GM19025 (cell line): ENCODE data around the gene ZAR1L.
A peak's percentile ranks its signal among the peaks of the same experiment; 100 is the strongest.
"Not testable (repeated sequence)": the region's sequence is repeated elsewhere in the genome, so short reads cannot be mapped to it uniquely, and the experiment has no call there.

ENCODE experiments used
- ATAC-seq: cut with Tn5 transposase; IDR thresholded peaks from one replicate; pipeline ENCODE4 v1.9.1; 2021; ENCODE audit warnings: mild to moderate bottlenecking, low read depth, moderate library complexity; ENCODE audit not compliant: unreplicated experiment

ZAR1L gene, protein sequence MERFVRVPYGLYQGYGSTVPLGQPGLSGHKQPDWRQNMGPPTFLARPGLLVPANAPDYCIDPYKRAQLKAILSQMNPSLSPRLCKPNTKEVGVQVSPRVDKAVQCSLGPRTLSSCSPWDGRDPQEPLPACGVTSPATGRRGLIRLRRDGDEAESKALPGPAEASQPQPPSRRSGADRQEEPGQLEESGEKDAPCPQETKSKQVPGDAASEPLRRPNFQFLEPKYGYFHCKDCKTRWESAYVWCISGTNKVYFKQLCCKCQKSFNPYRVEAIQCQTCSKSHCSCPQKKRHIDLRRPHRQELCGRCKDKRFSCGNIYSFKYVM

DNA sequence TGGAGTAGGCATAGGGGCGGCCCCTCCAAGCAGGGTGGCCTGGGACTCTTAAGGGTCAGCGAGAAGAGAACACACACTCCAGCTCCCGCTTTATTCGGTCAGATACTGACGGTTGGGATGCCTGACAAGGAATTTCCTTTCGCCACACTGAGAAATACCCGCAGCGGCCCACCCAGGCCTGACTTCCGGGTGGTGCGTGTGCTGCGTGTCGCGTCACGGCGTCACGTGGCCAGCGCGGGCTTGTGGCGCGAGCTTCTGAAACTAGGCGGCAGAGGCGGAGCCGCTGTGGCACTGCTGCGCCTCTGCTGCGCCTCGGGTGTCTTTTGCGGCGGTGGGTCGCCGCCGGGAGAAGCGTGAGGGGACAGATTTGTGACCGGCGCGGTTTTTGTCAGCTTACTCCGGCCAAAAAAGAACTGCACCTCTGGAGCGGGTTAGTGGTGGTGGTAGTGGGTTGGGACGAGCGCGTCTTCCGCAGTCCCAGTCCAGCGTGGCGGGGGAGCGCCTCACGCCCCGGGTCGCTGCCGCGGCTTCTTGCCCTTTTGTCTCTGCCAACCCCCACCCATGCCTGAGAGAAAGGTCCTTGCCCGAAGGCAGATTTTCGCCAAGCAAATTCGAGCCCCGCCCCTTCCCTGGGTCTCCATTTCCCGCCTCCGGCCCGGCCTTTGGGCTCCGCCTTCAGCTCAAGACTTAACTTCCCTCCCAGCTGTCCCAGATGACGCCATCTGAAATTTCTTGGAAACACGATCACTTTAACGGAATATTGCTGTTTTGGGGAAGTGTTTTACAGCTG is at the start of gene ZAR1L, which contains the start of gene BRCA2:
Gene ZAR1L, minus strand, starts transcription at position 126 of the 790 bp plus-strand sequence. CDS start 3,438 bp downstream, outside the sequence.
Gene BRCA2, plus strand, starts transcription at position 271 of the 790 bp plus-strand sequence. CDS start 953 bp downstream, outside the sequence.
- ATAC-seq, result peak; percentile 95

DNA sequence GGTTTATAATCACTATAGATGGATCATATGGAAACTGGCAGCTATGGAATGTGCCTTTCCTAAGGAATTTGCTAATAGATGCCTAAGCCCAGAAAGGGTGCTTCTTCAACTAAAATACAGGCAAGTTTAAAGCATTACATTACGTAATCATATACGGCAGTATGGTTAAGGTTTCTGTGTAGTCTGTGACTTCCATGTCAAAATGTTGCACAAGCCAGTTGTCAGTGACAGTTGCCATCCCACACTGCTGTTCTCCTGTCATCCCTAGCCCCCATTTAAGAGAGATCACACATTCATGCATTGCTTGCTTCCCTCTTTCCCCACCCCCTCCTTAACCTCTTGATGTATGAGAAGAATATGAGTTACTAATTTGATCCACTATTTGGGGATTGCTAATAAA is 47.4 kb upstream of the ZAR1L start:
- no peak for ATAC-seq

DNA sequence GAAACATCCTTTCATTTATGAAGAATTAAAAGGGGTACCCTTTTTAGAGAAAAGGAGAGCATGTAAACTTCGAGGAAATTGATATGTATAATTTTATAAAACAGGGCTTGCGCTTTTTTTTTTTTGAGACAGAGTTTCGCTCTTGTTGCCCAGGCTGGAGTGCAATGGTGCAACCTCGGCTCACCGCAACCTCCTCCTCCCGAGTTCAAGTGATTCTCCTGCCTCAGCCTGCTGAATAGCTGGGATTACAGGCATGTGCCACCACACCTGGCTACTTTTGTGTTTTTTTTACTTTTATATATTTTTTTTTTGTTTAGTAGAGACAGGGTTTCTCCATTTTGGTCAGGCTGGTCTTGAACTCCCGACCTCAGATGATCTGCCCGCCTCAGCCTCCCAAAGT is 40.8 kb upstream of the ZAR1L start:
- ATAC-seq, result not testable (repeated sequence)

DNA sequence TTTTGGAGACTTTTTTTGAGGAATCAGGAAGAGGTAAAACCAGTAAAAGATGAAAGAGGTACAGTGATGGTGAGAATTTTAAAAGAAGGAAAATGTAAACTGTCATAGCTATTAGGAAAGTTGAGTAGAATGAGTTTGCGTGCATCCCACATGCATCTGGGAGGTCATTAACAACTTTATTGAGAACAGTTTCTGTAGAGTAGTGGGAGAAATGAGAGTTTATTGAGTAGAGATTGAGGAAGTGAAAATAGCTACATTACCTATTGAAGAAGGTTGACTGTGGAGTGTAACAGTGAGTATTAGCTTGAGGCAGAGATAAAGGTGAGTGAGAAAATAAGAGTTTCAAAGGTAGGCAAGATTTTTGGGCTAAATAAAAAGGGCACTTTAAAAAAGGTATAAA is 38.9 kb upstream of the ZAR1L start:
- ATAC-seq, result no peak

DNA sequence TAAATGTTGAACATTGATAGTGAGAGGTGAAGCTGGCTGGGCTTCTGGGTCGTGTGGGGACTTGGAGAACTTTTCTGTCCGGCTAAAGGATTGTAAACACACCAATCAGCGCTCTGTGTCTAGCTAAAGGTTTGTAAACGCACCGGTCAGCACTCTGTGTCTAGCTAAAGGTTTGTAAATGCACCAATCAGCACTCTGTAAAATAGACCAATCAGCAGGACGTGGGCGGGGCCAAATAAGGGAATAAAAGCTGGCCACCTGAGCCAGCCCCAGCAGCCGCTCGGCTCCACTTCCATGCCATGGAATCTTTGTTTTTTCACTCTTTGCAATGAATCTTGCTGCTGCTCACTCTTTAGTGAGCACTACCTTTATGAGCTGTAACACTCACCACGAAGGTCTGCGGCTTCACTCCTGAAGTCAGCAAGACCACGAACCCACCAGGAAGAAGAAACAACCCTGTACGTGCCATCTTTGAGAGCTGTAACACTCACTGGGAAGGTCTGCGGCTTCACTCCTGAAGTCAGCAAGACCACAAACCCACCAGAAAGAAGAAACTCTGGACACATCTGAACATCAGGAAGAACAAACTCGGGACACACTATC is 35.8 kb upstream of the ZAR1L start:
- ATAC-seq, result not testable (repeated sequence)

DNA sequence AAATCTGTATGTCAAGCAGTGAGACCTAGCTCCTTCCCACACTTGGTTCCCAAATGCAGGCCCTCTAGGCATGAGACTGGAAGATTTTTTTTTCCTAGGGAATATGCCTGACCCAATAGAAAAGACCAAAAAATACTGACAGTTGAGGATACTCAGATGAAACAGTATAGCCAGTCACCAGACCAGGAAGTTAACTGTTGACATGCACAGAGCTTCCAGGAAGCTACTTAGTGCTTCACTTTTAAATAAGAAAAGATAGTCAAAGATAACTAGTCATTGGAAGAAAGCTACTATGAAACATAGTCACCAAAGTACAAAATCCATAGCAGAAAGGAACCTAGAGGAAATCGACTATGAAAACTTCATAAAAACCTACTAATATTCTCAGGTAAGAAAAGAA is 32.5 kb upstream of the ZAR1L start:
- no peak for ATAC-seq

DNA sequence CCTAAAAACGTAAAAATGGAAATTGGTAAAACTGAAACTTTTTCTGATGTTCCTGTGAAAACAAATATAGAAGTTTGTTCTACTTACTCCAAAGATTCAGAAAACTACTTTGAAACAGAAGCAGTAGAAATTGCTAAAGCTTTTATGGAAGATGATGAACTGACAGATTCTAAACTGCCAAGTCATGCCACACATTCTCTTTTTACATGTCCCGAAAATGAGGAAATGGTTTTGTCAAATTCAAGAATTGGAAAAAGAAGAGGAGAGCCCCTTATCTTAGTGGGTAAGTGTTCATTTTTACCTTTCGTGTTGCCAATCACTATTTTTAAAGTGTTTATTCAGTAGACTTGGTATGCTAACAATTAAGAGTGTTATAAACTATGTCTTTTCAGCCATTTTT is 25.8 kb upstream of the ZAR1L start:
- no peak for ATAC-seq

DNA sequence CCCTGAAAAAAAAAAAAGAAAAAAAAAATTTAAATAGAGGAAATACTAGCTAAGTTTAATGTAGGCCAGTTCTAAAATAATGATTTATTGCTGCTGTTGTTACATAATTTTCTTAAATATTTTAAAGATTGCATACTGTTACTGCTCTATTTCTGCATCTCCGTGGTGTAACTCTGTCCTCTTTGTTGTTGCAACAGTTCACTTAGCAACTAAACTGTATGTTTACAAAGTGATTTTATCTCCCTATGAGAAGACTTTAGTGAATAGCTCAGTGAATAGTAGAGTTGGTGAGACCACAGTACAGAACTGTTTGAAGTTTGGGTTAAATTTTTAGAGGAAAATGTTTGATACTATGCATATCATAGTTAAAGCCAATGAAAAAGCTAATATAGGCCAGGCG is 19.5 kb upstream of the ZAR1L start:
- no peak for ATAC-seq

DNA sequence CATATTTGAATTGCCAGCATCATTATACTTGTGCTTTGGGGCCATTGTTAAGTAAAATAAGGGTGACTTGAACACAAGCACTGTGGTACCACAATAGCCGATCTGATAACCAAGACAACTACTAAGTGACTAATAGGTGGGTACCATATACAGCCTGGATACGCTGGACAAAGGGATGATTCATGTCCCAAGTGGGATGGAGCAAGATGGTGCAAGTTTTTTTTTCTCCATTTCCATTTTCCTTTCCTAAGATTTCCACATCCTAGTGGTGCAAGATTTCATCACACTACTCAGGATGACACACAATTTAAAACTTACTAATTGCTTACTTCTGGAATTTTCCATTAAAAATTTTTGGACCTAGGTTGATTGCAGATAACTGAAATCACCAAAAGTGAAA is 15.3 kb upstream of the ZAR1L start:
- ATAC-seq, result no peak

DNA sequence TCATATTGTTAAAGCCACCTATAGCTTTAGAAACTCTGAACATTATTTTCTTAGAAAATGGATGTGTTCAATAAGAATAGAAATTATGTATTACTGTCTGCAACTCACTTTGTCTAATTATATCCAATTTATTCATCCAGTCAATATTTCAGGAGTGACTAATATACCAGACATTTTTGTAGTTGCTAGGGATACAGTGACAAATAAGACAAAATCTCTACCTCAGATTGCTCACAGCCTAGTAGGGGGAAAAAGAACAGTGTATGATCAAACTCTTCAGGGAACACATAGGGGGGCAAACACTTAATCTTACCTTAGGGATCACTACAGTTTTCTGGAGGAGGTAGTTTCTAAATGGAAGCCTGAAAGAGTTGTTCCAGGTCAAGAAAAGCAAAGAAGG is 8.7 kb upstream of the ZAR1L start:
- no peak for ATAC-seq

DNA sequence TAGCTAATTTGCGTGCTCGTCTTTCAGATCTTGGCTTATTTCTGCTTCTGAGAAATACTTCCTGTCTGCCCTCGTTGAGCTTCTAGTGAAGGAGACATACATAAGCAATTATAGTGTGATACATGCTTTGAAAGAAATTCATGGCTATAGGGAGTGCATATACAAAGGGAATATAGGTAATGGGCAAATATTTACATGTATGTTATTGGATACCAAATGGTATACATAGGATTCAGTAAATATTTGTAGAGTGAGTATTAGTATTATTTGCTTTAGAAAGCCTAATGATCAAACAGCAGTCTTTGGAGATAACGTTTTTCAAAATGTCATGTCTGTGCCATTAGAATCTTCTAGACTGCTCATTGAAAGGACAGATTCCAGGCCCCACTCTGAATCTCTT is 5.4 kb upstream of the ZAR1L start:
- ATAC-seq, result no peak

DNA sequence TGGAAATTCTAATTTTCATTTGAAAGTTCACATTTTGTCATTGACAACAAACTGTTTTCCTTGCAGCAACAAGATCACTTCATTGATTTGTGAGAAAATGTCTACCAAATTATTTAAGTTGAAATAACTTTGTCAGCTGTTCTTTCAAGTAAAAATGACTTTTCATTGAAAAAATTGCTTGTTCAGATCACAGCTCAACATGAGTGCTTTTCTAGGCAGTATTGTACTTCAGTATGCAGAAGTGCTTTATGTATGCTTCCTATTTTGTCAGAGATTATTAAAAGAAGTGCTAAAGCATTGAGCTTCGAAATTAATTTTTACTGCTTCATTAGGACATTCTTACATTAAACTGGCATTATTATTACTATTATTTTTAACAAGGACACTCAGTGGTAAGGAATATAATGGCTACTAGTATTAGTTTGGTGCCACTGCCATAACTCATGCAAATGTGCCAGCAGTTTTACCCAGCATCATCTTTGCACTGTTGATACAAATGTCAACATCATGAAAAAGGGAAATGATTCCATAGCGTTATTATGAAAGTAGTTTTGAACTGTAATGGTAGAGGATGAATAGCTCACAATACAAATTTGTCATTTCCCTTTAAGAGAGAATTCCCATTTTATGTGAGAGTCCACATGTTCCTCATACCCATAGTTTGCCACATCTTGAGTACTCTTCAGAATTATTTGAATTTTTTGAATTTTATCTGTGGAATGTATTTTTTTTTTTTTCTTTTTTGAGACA is 2.7 kb upstream of the ZAR1L start:
- ATAC-seq, result no peak

DNA sequence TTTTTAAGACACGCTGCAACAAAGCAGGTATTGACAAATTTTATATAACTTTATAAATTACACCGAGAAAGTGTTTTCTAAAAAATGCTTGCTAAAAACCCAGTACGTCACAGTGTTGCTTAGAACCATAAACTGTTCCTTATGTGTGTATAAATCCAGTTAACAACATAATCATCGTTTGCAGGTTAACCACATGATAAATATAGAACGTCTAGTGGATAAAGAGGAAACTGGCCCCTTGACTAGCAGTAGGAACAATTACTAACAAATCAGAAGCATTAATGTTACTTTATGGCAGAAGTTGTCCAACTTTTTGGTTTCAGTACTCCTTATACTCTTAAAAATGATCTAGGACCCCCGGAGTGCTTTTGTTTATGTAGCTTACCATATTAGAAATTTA is 1.3 kb upstream of the ZAR1L start:
- no peak for ATAC-seq

DNA sequence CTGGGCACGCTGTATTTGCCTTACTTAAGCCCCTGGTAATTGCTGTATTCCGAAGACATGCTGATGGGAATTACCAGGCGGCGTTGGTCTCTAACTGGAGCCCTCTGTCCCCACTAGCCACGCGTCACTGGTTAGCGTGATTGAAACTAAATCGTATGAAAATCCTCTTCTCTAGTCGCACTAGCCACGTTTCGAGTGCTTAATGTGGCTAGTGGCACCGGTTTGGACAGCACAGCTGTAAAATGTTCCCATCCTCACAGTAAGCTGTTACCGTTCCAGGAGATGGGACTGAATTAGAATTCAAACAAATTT is 821 bp upstream of the ZAR1L start:
- peak; percentile 45 for ATAC-seq

DNA sequence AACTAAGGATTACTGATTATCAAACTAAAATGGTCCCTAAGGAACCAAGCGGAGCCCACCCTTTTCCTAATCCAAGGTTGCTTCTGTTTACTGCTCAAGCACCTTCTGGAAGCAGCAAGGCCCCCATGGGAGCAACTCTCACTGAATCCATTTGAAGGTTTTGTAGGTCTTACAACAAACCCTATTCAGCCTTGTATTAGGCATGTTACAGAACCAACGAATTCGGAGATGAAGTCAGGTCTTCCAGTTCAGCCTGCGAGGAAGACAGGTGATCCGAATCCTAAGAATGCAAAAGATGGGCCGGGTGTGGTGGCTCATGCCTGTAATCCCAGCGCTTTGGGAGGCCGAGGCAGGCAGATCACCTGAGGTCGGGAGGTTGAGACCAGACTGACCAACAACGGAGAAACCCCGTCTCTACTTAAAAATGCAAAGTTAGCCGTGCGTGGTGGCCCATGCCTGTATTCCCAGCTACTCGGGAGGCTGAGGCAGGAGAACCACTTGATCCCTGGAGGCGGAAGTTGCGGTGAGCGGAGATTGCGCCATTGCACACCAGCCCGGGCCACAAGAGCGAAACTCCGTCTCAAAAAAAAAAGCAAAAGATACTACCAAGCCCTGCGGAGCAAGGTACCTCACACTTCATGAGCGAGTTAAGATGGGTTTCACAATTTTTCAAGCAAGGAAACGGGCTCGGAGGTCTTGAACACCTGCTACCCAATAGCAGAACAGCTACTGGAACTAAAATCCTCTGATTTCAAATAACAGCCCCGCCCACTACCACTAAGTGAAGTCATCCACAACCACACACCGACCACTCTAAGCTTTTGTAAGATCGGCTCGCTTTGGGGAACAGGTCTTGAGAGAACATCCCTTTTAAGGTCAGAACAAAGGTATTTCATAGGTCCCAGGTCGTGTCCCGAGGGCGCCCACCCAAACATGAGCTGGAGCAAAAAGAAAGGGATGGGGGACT is 609 bp downstream of the ZAR1L start:
- ATAC-seq, result peak; percentile 8

DNA sequence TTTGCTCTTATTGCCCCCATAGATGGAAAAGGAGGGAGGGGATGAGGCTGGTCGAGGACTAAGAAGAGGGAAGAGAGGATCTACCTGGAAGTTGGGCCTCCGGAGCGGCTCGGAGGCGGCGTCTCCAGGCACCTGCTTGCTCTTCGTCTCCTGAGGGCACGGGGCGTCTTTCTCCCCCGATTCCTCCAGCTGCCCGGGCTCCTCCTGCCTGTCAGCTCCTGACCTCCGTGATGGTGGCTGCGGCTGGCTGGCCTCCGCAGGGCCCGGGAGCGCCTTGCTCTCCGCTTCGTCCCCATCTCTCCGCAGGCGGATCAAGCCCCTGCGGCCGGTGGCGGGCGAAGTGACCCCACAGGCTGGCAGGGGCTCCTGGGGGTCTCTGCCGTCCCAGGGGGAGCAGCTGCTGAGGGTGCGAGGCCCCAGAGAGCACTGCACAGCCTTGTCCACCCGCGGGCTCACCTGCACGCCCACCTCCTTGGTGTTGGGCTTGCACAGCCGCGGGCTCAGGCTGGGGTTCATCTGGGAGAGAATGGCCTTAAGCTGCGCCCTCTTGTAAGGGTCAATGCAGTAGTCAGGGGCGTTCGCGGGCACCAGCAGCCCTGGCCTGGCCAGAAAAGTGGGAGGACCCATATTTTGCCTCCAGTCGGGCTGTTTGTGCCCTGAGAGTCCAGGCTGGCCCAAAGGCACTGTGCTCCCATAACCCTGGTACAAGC is 3.8 kb downstream of the ZAR1L start:
- no peak for ATAC-seq

DNA sequence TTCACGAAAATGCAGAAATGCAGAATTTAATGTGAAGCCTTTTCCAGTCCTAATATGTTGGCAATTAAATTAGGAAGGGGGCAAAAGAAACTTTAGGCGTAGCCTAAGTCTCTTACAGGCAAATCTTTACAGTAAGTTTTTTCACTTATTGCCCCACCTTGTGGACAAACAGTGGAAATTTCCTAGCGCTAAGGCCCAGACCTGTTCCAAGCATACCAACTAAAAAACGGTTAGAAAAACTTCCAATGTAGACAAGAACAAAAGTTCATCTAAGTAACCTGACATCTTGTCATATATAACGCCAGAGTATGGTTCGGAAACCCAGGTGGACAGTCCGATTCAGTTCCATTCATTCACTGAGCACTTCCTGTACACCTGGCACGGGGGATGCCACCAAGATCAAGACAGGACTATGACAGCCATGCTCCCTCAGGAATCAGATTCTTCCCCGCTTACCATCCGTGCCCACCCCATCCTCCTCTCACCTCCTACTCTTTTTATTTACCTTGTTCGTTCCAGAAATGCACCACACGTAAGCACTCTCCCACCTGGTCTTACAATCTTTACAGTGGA is 4.9 kb downstream of the ZAR1L start:
- peak; percentile 58 for ATAC-seq

DNA sequence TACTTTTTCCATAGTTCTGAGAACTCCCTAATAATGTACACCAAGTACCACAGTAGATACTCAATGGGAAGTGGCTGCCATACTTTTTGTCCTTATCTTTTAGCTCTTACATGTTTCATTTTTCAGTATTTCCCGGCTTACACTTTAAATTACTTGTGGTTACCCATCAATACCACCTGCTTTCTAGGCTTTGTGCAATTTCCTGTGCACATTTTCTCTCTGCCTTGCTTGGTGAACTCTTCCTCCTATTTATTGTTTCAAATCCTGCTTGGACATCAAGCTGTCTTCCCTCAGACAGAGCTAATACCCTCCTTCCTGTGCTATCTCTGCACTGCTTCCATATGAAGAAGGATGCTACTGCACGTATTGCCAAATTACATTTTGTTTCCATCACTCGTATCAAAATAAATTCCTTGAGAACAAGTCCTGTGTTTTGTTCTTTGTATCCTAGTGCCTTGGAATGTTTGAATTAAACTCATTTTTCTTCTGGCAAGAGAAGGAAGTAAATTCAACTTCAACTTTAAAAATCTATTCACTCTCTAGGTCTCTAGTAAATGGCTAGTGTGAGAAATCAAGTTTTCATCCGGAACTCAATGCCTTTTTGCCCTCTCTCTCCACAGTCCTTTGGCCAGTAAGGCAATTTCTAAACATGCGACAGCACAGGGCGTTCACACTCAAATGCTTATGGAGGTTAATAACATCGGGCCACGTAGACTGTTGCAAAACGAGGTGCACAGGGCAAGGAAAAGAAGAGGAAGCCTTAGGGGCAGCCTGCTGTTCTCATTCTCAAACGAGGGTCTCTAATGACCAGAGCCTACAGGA is 5.6 kb downstream of the ZAR1L start:
- no peak for ATAC-seq
